Uterus (tissue), 2 donors: ENCODE results near the gene KYNU.

Experiments used
- POLR2A ChIP-seq, 2 donors: fragments of 450-650 bp; IDR thresholded peaks; one replicate each; pipeline ENCODE4 v1.6.1; 2016; ENCODE audit warnings: antibody characterized with exemption in 2 of 2, mild to moderate bottlenecking in 1 of 2, moderate library complexity in 1 of 2
- TF ChIP-seq, protein P1 (sequence below), 4 experiments: fragments of 200-600 bp in 2 of 4; fragments of 450-650 bp in 2 of 4; sonication (generic) in 2 of 4; IDR thresholded peaks; one replicate each; pipeline ENCODE4 v1.5.1; 2016 to 2019; ENCODE audit warnings: antibody characterized with exemption in 4 of 4, mild to moderate bottlenecking in 2 of 4, moderate library complexity in 1 of 4

DNA sequence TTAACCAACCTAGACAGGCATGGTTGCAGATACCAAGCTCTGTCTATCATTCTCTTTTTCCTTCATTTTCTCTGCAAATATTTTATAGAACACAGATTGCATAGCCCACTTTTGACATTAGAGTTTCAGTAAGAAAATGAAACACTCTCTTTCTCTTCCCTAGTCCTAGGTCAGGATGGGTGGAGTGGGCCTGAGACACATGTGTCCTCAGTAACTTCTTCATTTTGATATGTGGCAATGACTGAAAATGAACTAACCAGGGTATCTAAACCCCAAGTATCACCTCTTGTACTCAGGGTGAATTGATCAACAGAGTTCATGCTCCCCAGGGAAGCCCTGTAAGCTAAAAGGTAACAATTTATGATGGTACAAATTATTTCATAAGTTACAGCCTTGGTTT, 37.0 kb upstream of the KYNU start:
- TF ChIP-seq, protein P1, sequence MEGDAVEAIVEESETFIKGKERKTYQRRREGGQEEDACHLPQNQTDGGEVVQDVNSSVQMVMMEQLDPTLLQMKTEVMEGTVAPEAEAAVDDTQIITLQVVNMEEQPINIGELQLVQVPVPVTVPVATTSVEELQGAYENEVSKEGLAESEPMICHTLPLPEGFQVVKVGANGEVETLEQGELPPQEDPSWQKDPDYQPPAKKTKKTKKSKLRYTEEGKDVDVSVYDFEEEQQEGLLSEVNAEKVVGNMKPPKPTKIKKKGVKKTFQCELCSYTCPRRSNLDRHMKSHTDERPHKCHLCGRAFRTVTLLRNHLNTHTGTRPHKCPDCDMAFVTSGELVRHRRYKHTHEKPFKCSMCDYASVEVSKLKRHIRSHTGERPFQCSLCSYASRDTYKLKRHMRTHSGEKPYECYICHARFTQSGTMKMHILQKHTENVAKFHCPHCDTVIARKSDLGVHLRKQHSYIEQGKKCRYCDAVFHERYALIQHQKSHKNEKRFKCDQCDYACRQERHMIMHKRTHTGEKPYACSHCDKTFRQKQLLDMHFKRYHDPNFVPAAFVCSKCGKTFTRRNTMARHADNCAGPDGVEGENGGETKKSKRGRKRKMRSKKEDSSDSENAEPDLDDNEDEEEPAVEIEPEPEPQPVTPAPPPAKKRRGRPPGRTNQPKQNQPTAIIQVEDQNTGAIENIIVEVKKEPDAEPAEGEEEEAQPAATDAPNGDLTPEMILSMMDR (IDR thresholded peaks at IDR 0.05), result no peak
- TF ChIP-seq POLR2A (IDR thresholded peaks at IDR 0.05), result no peak
